HG02610 (cell line): ENCODE data around the gene AFF3.

Experiments used
- ATAC-seq: cut with Tn5 transposase; IDR thresholded peaks from one replicate; pipeline ENCODE4 v1.9.1; 2021; ENCODE audit warnings: mild to moderate bottlenecking, moderate library complexity; ENCODE audit not compliant: unreplicated experiment

The AFF3 gene

DNA sequence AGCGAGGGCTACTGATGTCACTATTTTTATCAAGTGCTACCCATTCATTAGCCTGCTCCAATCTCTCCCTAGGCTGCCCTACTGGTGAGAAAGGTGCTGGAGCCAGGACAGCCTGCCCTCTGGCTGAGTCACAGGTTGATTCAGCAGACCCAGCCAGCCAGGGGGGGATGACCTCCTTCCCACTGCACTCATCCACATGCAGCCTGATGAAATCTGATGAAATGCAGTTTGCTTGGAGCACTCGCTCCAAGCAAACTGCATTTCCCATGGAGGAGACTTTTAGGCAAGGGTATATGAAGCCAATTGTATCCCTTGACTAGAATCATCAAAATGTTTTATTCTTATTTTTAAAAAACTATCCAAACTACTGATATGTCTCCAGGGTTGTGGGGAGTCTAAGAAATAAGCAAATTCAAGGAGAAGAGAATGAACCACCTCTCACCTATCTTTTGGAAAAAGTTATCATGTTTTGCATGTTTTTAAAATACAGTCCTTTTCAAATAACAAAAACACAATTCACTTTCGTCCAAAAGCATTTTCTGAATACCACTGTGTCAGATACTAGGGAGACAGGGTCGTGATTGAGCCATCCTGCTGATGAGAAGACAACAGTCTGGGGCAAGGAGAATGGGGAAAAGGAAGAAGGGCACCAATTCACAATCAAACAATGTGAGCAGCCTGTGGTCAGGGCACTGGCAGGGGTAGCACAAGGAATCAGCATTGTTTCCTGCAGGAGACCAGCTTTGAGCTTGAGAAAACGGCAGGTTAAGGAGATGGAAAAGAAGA is 128.3 kb downstream of the AFF3 start:
- ATAC-seq = no peak

DNA sequence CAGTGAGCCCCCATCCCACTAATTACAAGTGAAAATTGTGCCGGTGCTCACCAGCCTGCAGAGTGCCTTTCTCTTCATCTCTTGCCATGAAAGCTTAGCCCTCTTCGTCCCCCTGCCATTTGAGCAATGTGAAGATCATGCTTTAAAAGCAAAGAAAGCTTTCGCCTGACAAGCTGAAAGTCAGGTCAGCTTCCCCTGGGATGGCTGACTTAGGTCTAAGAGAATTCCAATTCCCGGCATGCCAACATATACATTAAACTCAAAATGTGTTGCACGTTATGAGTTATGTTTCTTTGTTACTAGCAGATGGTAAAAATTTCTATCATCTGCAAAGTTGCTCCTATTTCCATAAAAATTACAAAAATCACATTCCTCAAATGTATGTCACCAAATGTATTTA is 129.8 kb downstream of the AFF3 start:
- no peak for ATAC-seq

DNA sequence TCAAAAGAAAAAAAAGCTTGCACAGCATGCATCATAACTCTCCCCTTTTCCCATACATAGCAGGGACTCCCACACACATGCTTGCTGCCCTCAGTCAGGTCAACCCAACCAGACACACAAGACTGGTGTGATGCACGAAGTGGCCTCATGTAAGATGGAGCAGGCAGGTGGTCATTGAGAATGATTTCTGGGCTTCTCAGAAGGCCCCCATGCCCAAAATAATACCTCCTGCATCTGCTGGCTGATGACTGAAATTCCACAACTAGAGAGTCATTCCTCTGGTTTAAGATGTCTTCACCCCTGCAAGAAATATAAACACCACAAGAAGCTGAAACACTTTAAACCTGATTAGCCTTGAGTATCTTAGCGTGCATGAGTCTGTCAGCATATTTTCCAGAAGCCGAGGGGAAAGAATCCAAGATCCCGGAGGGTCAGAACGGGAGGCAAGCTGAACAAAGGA is 131.1 kb downstream of the AFF3 start:
- ATAC-seq = no peak

DNA sequence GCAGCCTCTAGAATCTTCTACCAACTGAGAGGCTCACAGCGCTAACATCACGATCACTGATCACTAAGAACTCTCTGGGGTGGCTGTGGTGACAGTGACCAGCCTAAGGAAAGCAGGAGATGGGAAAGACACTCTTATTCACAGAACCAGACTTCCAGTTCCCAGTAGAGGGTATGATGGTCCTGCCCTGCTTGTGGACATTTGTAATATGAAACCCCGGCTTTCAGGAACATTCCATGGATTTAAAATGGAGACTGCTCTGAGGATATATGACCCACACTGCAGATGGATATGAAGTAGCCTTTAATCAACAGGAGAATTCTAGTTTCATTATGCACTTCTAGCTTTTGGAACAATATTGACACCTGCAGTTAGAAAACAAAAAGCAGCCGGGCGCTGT is 131.8 kb downstream of the AFF3 start:
- ATAC-seq = no peak

DNA sequence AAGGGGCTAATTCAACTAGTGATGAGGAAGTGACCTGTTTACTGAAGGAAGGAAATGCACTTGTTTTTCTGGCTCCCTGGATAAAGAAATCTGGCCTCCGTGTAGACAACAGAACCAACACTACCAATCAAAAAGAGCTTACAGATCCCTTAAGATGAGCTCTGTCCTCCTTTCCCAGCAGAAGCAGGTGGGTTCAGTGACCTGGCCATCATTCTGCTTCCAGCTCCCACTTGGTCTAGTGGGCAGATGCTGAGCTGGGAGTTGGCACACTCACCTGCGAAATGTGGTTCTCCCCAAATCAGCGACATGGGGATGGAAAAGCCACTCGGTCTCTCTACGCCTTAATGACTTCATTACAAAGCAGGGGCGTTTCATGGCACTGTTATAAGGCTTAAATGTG is 132.6 kb downstream of the AFF3 start:
- ATAC-seq = no peak

DNA sequence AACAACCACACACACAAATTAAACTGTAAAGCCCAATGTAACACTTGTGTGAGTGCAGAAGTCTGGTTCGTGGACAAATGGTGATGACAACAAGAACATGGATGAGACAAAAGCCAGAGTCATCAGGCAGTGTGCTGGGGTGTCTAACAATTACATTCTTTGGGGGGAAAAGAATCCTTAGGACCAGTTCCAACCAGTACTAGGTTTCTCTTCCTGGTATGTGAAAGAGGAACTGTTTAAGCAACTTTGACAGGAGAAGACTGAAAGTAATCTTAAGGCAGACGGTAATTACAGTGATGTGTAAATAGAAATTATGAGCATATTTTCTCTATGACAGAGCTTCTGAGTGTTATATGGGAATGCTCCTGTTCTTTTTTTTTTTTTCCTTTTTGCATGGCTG is 133.4 kb downstream of the AFF3 start:
- ATAC-seq = no peak

DNA sequence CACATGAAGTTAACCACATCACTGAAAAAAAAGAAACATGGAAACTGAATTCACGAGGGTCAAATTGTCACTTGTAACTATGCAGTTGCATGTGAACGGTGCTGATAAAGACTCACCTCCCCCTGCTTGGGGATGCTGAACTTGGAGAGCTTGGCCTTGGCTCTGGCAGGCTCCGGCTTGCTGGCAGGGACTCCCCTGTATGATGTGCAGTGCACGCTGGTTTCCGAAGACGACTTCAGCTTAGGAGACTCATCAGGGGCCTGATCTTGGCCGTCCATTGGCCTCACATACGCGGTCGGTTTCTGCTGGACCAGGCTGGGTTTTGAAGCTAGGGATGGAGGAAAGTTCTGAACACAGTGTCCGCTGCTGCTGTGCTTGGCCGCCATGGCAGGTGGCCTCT is 135.9 kb downstream of the AFF3 start:
- ATAC-seq = no peak

DNA sequence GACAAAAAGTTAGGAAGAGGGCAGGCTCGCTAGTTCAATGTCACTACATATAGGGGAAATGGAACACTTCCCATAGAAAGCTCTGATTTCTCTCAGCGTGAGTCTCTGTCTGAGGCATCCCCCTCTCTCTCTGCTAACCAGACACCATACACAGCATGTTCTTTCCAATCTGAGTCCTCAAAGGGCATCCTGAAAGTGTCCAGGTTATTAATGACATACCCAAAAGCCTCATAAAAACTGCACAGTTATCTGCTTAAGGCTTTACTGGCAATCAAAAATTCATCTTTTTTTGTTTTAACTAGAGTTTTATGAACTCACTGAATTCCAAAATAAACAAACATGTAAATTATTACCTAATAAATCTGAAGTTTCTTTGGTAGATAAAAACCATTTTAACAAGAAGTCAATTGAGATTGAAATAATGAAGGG is 137.4 kb downstream of the AFF3 start:
- no peak for ATAC-seq

DNA sequence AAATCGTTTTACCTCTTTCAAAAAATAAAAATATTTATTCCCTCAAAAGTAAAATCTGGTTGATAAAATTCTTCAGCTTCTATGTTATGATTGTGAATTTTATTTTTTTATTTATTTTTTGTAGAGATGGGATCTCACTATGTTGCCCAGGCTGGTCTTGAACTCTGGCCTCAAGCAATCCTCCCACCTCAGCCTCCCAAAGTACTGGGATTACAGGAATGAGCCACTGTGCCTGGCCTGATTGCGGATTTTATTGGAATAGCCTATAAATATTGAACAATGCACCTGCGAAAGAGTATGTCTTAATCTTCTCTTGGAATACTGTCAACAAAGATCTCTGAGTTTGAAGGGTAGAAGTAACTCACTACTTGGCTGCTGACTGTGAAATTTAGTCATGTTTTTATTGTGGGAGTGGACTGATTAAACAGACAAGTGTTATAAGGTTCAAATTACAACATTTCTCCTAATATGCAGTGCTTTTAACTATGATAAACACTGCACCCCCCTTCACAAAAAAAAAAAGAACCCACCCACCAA is 138.0 kb downstream of the AFF3 start:
- ATAC-seq = no peak

DNA sequence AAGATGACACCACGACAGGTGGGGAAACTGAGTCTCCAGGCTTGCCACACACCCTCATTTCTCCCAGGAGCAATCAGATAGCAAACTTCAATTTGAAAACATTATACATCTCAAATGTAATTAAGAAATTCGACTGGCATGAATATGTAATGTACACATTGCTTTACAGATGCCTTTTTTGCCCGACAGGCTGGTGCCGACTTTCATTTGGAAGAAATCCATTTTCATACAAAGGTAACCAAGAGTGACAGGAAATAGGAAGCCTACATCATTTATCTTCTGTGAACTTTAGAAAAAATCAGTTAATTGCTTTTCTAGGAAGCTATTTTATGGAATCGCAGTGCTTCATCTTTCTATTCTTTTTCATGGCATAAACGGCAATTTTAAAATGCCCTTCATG is 140.3 kb downstream of the AFF3 start:
- ATAC-seq = no peak

DNA sequence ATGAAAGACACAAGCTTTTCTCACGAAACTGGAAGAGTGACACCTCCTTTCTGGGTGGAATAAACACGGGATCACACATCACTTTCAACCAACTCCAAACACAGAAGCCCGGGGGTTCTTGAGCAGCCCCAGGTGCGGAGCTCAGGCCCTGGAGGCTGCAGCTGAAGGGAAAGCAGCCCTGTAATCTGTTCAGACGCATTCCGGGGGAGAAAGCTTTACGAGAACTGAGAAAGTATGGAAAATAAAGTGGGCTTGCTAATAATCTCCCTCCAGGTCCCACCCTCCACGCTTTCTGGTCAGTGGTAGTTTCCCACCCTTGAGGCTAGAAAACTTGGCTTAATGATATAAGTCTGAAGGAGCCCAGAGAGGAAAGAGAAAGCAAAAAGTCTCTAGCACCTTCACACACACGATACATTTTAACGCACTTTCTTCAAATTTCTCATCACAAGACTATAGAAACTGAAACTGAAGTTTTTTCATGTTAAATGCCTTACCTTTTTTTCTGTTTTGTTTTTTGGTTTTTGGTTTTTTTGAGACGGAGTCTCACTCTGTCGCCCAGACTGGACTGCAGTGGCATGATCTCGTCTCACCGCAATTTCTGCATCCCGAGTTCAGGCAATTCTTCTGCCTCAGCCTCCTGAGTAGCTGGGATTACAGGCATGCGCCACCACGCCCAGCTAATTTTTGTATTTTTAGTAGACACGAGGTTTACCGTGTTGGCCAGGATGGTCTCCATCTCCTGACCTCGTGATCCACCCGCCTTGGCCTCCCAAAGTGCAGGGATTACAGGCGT is 141.3 kb downstream of the AFF3 start:
- ATAC-seq = no peak

DNA sequence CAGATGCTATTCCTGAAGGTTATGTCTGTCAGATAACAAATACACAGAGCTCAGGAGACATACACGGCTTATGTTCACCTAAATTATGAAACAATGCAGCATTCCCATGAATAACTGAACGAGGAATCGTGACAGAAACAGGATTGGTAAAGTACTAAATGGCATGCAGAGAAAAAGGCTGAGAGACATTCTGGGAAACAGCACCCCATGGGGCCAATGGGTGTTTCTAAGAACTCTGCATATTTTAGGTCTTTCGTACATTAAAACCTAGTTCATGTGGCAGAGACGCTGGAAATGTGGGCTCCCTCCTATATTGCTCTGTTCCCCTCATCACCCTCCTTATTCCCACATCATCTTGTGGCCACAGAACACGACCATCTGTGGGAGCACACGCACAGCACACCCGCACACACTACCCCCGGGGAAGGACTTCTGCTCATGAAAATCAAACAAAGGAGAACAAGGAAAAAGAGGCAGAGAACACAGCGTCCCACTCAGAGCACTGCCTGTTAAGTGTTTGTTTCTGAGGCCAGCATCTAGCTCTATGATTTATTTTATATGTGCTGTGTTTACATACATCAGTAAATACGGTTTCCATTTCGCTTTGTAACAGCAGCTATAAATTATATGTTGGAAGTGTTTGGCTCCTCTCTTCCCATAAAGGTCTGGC is 143.6 kb downstream of the AFF3 start:
- ATAC-seq = no peak

DNA sequence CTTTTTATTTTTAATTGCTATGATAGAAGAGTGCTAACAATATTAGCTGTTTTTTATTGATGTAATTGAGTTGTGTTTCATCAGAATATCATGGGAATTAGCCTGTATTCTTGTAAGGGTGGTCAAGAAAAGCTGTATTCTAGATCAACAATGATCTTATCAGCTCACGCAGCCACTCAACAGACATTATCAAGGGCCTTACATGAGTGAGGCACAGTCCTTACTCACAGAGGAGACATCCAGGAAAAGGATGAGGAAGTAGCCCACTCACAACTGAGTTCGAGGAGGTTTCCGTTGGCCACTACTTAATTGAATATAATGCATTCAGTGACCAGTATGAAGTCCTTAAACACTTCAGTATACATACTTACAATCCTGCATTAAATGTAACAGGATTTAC is 152.5 kb downstream of the AFF3 start:
- no peak for ATAC-seq

DNA sequence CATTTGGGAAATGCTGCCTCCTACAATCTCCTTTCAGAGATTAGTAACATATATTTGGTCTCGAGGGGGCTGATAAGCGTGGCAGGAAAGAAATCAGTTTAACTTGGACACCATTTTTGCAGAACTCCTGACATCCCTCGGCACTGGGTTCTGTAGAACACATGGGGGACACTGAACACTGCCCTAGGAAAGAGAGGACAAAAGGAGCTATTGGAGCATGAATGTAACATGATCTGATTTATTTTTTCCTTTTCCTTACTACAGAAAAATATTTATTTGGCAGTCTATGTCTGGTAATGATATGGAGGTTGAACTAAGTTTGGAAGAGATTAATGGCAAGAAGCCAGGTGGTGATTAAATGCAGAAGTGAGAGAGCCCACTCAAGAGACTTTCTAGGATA is 153.8 kb downstream of the AFF3 start:
- no peak for ATAC-seq

DNA sequence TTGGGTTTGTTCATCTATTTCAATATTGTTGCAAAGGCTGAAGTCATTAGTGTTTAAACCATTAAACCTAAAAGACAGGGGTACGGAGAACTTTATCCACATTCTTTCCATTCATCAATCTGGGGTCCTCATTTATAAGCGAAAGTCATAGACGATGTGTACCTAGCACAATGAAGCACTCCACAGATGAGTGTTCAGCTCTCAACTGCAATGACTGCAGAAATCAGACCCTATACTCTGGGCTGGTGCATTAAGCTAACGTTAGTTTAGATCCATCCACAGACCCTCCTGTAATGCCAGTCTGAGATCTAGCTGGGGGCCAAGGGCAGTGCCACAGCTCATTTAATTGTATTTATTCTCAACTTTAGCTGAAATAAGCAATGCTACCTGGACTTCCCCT is 155.2 kb downstream of the AFF3 start:
- ATAC-seq = no peak

DNA sequence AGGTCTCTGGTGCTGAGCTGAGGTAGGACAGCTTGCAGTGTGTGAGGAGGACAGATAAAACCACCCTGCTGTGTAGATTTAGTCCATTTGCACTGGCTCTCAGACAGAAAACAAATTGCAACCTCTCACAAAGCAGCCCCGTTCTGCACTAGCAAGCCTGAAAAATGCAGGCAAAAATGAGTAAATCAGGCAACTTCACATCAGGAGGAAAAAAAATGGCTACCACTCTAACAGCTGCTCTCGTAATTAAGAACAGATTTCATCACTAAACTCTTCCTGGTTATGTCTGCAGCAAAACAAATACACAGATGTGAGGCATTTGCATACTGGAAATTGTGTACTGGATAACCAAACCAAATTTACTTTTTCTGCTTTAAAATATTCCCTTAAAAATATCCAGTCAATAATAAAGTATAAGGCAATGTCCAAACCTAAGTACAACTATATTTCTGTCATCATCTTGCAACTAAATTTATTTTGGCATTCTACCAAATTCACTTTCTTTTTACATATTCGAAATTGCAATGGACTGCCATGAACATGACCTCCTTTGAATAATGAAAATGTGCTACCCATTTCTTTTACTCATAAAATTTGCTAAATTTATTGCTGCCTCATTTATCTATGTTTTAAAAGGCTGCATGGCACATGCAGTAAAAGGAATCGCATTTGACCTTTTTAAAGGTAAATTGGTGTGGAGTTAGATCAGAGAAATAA is 157.4 kb downstream of the AFF3 start:
- no peak for ATAC-seq

DNA sequence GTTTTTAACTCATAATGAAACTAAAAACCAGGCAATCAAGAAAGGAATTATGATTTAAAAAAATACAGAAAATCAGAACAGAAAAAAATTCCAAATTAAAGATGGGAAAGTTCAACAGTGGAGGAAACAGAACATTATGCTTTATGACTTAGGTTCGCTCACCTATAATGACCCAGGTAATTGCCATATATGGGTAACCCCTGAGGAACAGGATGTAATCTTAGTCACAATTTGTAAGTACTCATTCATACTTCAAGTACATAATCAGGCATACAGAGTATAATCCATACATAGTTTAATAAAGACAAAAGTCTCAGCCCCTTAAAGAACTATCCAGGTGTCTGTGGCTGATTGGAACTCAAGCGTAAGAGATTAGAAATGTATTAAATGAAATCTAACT is 159.6 kb downstream of the AFF3 start:
- no peak for ATAC-seq

DNA sequence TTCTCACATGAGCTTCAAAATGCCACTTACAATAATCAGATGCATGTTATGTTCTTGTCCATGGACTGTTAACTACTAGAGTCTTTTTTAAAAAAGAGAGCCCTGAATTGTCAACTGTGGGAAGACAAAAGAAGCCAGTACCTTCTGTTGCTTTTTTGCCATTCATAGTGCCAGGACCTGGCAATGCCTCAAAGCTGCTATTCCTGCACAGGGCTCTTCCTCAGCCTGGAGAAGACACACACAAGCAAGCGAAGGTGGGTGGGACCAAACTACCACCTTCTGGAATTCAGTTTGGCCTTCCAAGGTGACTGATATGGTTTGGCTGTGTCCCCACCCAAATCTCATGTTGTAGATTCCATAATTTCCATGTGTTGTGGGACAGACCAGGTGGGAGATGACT is 160.6 kb downstream of the AFF3 start:
- no peak for ATAC-seq

DNA sequence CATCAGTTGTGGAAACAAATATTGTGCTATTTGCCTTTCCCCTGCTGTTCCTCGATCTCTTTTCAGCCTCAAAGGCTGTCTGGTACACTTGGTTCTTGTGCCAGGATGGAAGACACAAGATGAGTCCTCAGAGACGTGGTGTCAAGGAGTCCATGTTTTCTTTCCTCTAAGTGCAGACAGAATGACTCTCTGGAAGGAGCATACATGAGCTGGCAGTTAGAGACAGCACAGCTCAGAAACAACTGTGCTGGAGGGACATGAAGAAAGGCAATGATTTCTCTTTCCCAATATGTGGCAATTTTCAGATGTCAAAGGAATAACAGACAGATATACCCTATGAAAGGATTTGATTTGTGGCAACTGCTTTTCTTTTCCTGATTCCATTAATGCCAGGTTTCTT is 162.2 kb downstream of the AFF3 start:
- ATAC-seq = no peak

DNA sequence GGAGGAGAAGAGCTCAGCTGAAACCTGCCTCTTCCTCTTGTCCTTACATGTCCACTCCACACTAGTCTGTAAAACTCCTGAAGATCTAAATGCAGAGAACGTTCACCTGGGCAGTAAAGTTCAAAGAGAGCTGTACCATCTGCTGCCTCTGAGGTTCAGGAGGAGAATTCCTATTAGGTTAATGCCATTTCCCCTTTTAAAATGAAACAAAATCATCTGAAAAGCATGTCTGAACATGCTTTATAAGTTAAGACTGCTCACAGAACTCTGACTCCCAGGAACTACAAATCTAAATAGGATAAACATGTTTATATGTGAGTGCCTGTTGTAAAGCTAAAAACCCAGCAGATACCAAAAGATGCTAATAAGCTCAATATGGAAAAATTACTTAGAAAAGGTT is 164.4 kb downstream of the AFF3 start:
- no peak for ATAC-seq

DNA sequence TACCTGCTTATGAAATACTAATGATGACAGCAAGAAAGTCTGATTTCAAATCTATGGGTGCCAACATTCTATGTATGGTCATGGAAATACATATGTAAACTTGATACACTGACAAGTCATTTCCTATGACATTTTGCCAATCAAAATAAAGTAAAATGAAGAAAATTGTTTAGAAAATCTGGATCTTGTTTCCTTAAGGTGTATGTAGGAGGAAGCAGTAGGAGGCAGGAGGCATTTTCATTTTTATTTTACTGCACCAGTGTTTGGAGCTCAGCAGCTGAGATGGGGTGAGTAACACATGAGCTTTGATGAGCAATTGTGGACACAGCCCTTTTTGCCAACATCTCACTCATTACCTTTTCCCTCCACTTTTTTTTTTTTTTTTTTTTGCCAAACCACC is 167.0 kb downstream of the AFF3 start:
- ATAC-seq = no peak
